ENCODE measurements around the gene MRAP2.

The MRAP2 gene

GRCh38 chr6:84089081-84089480 is 55.5 kb downstream of the MRAP2 start (continued):
- TF ChIP-seq PATZ1 (CRISPR knock-in tag; IDR thresholded peaks at IDR 0.05; ENCODE audit: borderline replicate concordance) = no peak

GRCh38 chr6:84089552-84089951 is 56.0 kb downstream of the MRAP2 start:
- ATAC-seq = no peak
- TF ChIP-seq ZFP30 (CRISPR knock-in tag; IDR thresholded peaks at IDR 0.05) (no peak), ZFP3 (CRISPR knock-in tag; IDR thresholded peaks at IDR 0.05) (no peak), ARNTL (CRISPR knock-in tag; IDR thresholded peaks at IDR 0.05; ENCODE audit: borderline replicate concordance, low read depth) (no peak), BACH2 (CRISPR knock-in tag; IDR thresholded peaks at IDR 0.05; ENCODE audit: borderline replicate concordance) (no peak), ZNF8 (CRISPR knock-in tag; IDR thresholded peaks at IDR 0.05) (no peak), ISL1 (CRISPR knock-in tag; IDR thresholded peaks at IDR 0.05) (no peak), SNAI2 (CRISPR knock-in tag; IDR thresholded peaks at IDR 0.05) (no peak), GLIS3 (CRISPR knock-in tag; IDR thresholded peaks at IDR 0.05) (no peak), POU6F1 (CRISPR knock-in tag; IDR thresholded peaks at IDR 0.05; ENCODE audit: borderline replicate concordance, low read depth) (no peak), ESRRG (CRISPR knock-in tag; IDR thresholded peaks at IDR 0.05) (no peak), PATZ1 (CRISPR knock-in tag; IDR thresholded peaks at IDR 0.05; ENCODE audit: borderline replicate concordance) (no peak), CSRNP3 (CRISPR knock-in tag; IDR thresholded peaks at IDR 0.05) (no peak), OSR1 (CRISPR knock-in tag; IDR thresholded peaks at IDR 0.05) (no peak), ZC3H10 (CRISPR knock-in tag; IDR thresholded peaks at IDR 0.05) (no peak)

GRCh38 chr6:84093441-84094435 is 60.2 kb downstream of the MRAP2 start:
- TF ChIP-seq CSDC2 (CRISPR knock-in tag; IDR thresholded peaks at IDR 0.05) = no peak
- TF ChIP-seq TSHZ2 (CRISPR knock-in tag; IDR thresholded peaks at IDR 0.05) = no peak
- TF ChIP-seq ARNTL (CRISPR knock-in tag; IDR thresholded peaks at IDR 0.05; ENCODE audit: borderline replicate concordance, low read depth) = no peak
- no peak for TF ChIP-seq ZFP3 (CRISPR knock-in tag; IDR thresholded peaks at IDR 0.05)
- TF ChIP-seq SNAI2 (CRISPR knock-in tag; IDR thresholded peaks at IDR 0.05) = no peak
- no peak for TF ChIP-seq RARB (CRISPR knock-in tag; IDR thresholded peaks at IDR 0.05)
- ATAC-seq = no peak

GRCh38 chr6:84095156-84095555 is 61.6 kb downstream of the MRAP2 start:
- ATAC-seq = no peak
- TF ChIP-seq ZNF8 (CRISPR knock-in tag; IDR thresholded peaks at IDR 0.05) (no peak), TCF4 (CRISPR knock-in tag; IDR thresholded peaks at IDR 0.05; ENCODE audit: borderline replicate concordance) (no peak), CREB5 (CRISPR knock-in tag; IDR thresholded peaks at IDR 0.05; ENCODE audit: low read depth) (no peak), ZFP3 (CRISPR knock-in tag; IDR thresholded peaks at IDR 0.05) (no peak), OSR1 (CRISPR knock-in tag; IDR thresholded peaks at IDR 0.05) (no peak), ZFP30 (CRISPR knock-in tag; IDR thresholded peaks at IDR 0.05) (no peak), CSRNP3 (CRISPR knock-in tag; IDR thresholded peaks at IDR 0.05) (no peak), ESRRG (CRISPR knock-in tag; IDR thresholded peaks at IDR 0.05) (no peak), RARB (CRISPR knock-in tag; IDR thresholded peaks at IDR 0.05) (no peak), SNAI2 (CRISPR knock-in tag; IDR thresholded peaks at IDR 0.05) (no peak), ARNTL (CRISPR knock-in tag; IDR thresholded peaks at IDR 0.05; ENCODE audit: borderline replicate concordance, low read depth) (no peak), ZNF70 (CRISPR knock-in tag; IDR thresholded peaks at IDR 0.05) (no peak)

Data from SK-N-SH treated with all-trans-retinoic acid at 6 μM for 48 hours (cell line).